Fibroblast of pulmonary artery (primary cell): ENCODE measurements around the gene RPS26.
"Not testable (repeated sequence)": the region's sequence is repeated elsewhere in the genome, so short reads cannot be mapped to it uniquely, and the experiment has no call there.

Source experiments
- DNase-seq: peaks from one replicate; pipeline ENCODE4 v3.0.0-alpha.2; 2010; ENCODE audit warnings: low read depth
- H3K4me3 ChIP-seq: replicated peaks from 2 replicates; pipeline ENCODE4 v1.5.1; 2011; ENCODE audit warnings: low read depth, mild to moderate bottlenecking, control low read depth, low read length, moderate library complexity
- CTCF ChIP-seq: IDR thresholded peaks from 2 replicates; pipeline ENCODE4 v1.5.1; 2011; ENCODE audit warnings: mild to moderate bottlenecking, control low read depth, low read length, inconsistent platforms; ENCODE audit errors: missing control alignments

RPS26 gene

GRCh38 chr12:56040151-56040550, 1.6 kb upstream of the RPS26 start:
- no peak for TF ChIP-seq CTCF
- no peak overlapping the region for H3K4me3 ChIP-seq
- DNase-seq: no peak

GRCh38 chr12:56040963-56041551, 661 bp upstream of the RPS26 start:
- peak overlapping the region; percentile 99 for H3K4me3 ChIP-seq
- DNase-seq: no peak
- no peak for TF ChIP-seq CTCF

- peak overlapping the region; percentile 99 for H3K4me3 ChIP-seq
- not testable (repeated sequence) for DNase-seq
These were observed 704 bp downstream of the RPS26 start for GRCh38 chr12:56042430-56042813.

GRCh38 chr12:56042843-56043242, 1.1 kb downstream of the RPS26 start:
- peak overlapping the region; percentile 99 for H3K4me3 ChIP-seq
- DNase-seq: no peak
- TF ChIP-seq CTCF: no peak

- TF ChIP-seq CTCF: no peak
- H3K4me3 ChIP-seq: no peak overlapping the region
These were observed 4.5 kb downstream of the RPS26 start for GRCh38 chr12:56046027-56046780.

GRCh38 chr12:56053407-56053893, 11.7 kb downstream of the RPS26 start:
- TF ChIP-seq CTCF: no peak
- no peak overlapping the region for H3K4me3 ChIP-seq

More at GRCh38 chr12:56046027-56046780, 4.5 kb downstream of the RPS26 start:
- DNase-seq: no peak

GRCh38 chr12:56059964-56060363, 18.2 kb downstream of the RPS26 start:
- peak; percentile 55 for DNase-seq
- H3K4me3 ChIP-seq: not testable (repeated sequence)

More at GRCh38 chr12:56053407-56053893, 11.7 kb downstream of the RPS26 start:
- no peak for DNase-seq

- no peak overlapping the region for H3K4me3 ChIP-seq
- DNase-seq: no peak
- TF ChIP-seq CTCF: no peak
These were observed 20.3 kb downstream of the RPS26 start for GRCh38 chr12:56061982-56062381.
